ENCODE data around the gene SLC5A3.

DNA sequence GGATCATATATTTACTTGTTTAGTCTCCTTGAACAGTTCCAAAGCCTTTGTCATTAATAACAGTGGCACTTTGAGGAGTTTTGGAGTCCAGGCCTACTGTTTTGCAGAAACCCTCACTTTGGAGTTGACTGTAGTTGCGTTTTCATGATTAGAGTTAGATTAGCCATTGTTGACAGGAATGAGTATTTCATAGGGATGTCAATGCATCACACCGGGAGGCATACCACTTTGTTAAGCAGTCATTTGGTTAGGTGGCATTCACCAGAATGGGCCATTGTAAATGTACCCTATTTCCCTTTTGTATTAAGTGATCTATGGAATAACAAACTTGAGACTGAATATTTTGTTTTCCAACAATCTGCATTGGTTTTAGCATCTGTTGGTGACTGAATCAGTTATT, 11.8 kb downstream of the SLC5A3 start:
- TF ChIP-seq, protein P1, sequence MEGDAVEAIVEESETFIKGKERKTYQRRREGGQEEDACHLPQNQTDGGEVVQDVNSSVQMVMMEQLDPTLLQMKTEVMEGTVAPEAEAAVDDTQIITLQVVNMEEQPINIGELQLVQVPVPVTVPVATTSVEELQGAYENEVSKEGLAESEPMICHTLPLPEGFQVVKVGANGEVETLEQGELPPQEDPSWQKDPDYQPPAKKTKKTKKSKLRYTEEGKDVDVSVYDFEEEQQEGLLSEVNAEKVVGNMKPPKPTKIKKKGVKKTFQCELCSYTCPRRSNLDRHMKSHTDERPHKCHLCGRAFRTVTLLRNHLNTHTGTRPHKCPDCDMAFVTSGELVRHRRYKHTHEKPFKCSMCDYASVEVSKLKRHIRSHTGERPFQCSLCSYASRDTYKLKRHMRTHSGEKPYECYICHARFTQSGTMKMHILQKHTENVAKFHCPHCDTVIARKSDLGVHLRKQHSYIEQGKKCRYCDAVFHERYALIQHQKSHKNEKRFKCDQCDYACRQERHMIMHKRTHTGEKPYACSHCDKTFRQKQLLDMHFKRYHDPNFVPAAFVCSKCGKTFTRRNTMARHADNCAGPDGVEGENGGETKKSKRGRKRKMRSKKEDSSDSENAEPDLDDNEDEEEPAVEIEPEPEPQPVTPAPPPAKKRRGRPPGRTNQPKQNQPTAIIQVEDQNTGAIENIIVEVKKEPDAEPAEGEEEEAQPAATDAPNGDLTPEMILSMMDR (IDR thresholded peaks at IDR 0.05; ENCODE audit: insufficient read depth, low read length) = no peak
- TF ChIP-seq POLR2AphosphoS5 (IDR thresholded peaks at IDR 0.05; ENCODE audit: low read depth) = no peak
